HEK293T (cell line): Measurements from ENCODE around the gene ZBTB40.

Source experiments
- CTCF ChIA-PET: fragments of 350-600 bp; formaldehyde crosslinking; extraction: SDS; loops from one replicate; lab custom pipeline; 2021; ENCODE audit warnings: antibody characterized with exemption, inconsistent platforms; lab: Yijun Ruan, JAX
- POLR2A ChIA-PET: fragments of 350-600 bp; formaldehyde crosslinking; extraction: SDS; loops from one replicate; lab custom pipeline; 2020; ENCODE audit warnings: antibody characterized with exemption, inconsistent platforms; lab: Yijun Ruan, JAX
- DNase-seq: peaks from one replicate; pipeline ENCODE4 v3.0.0; 2012; ENCODE audit warnings: mixed read lengths; ENCODE audit errors: extremely low spot score
- ARNT ChIP-seq: fragments of 450-650 bp; IDR thresholded peaks from 2 replicates; pipeline ENCODE4 v1.6.1; 2017; ENCODE audit warnings: mild to moderate bottlenecking
- BHLHE40 ChIP-seq: fragments of 450-650 bp; IDR thresholded peaks from 2 replicates; pipeline ENCODE4 v1.6.1; 2016; ENCODE audit warnings: mild to moderate bottlenecking, moderate library complexity, borderline replicate concordance
- CTBP1 ChIP-seq: fragments of 450-650 bp; IDR thresholded peaks from 2 replicates; pipeline ENCODE4 v1.6.1; 2016; ENCODE audit warnings: borderline replicate concordance
- ELF4 ChIP-seq: fragments of 450-650 bp; IDR thresholded peaks from 2 replicates; pipeline ENCODE4 v1.6.1; 2017; ENCODE audit warnings: antibody characterized with exemption
- FOXA1 ChIP-seq: fragments of 450-650 bp; IDR thresholded peaks from 2 replicates; pipeline ENCODE4 v1.6.1; 2016; ENCODE audit warnings: mild to moderate bottlenecking
- FOXK2 ChIP-seq: fragments of 450-650 bp; IDR thresholded peaks from 2 replicates; pipeline ENCODE4 v1.6.1; 2016; ENCODE audit warnings: mild to moderate bottlenecking
- FOXM1 ChIP-seq: fragments of 450-650 bp; IDR thresholded peaks from 2 replicates; pipeline ENCODE4 v1.6.1; 2017; ENCODE audit warnings: mild to moderate bottlenecking, borderline replicate concordance
- HDGF ChIP-seq: fragments of 450-650 bp; IDR thresholded peaks from 2 replicates; pipeline ENCODE4 v1.6.1; 2017; ENCODE audit warnings: antibody characterized with exemption, borderline replicate concordance
- L3MBTL2 ChIP-seq: fragments of 450-650 bp; conservative IDR thresholded peaks from 2 replicates; pipeline ENCODE4 v1.6.1; 2016; ENCODE audit warnings: mild to moderate bottlenecking
- LEF1 ChIP-seq: fragments of 450-650 bp; IDR thresholded peaks from 2 replicates; pipeline ENCODE4 v1.6.1; 2017; ENCODE audit warnings: mild to moderate bottlenecking, borderline replicate concordance
- NFRKB ChIP-seq: fragments of 450-650 bp; IDR thresholded peaks from 2 replicates; pipeline ENCODE4 v1.6.1; 2016; ENCODE audit warnings: mild to moderate bottlenecking, moderate library complexity
- PKNOX1 ChIP-seq: fragments of 450-650 bp; IDR thresholded peaks from 2 replicates; pipeline ENCODE4 v1.6.1; 2016
- SP1 ChIP-seq: fragments of 450-650 bp; IDR thresholded peaks from 2 replicates; pipeline ENCODE4 v1.6.1; 2017
- SUZ12 ChIP-seq: fragments of 450-650 bp; IDR thresholded peaks from 2 replicates; pipeline ENCODE4 v1.6.1; 2016; ENCODE audit warnings: mild to moderate bottlenecking
- TARDBP ChIP-seq: fragments of 450-650 bp; IDR thresholded peaks from 2 replicates; pipeline ENCODE4 v1.6.1; 2016
- ZNF384 ChIP-seq: fragments of 450-650 bp; IDR thresholded peaks from 2 replicates; pipeline ENCODE4 v1.6.1; 2016

ZBTB40 gene

GRCh38 chr1:22414244-22414751 lies 37.4 kb upstream of the ZBTB40 start:
- ChIA-PET CTCF (interaction anchor here (1.0 kb wide), 1 partner anchor 283 kb away, joined by 3 read pairs; no protein-coding TSS in a partner anchor), POLR2A (no interaction called here)
- no peak for TF ChIP-seq L3MBTL2
- TF ChIP-seq SUZ12 = no peak
- no peak for TF ChIP-seq FOXM1
- TF ChIP-seq NFRKB = no peak
- TF ChIP-seq TARDBP = no peak
- TF ChIP-seq PKNOX1 = no peak
- TF ChIP-seq HDGF = no peak
- TF ChIP-seq ELF4 = no peak
- TF ChIP-seq ZNF384 = no peak
- TF ChIP-seq LEF1 = no peak
- TF ChIP-seq ARNT = no peak
- no peak for TF ChIP-seq BHLHE40
- TF ChIP-seq CTBP1 = no peak
- no peak for TF ChIP-seq FOXA1
- no peak for TF ChIP-seq SP1
- no peak for TF ChIP-seq FOXK2
- no peak for DNase-seq

DNA sequence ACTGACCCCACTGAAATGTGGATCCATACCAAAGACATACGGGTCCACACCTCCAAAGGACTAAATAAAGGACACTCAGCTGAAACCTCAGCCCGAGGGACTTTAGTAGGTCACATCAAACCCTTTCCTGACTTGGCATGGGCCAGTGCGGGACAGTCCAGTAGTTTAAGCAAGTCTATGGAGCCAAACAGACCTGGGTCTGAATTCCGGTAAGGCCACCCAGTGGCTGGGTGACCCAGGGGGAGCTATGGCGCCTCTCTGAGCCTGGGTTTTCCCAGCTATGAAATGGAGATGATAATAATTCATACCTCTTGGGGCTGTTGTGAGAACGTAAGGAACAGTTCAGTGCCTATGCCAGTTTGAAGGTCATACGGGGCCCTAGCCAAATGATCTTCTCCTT lies 36.2 kb upstream of the ZBTB40 start:
- POLR2A ChIA-PET = no interaction called here
- TF ChIP-seq ZNF384 (no peak), LEF1 (no peak), FOXM1 (no peak), NFRKB (no peak), FOXK2 (no peak), L3MBTL2 (no peak), TARDBP (no peak), CTBP1 (no peak), SP1 (no peak), ARNT (no peak), PKNOX1 (no peak), BHLHE40 (no peak), SUZ12 (no peak), HDGF (no peak)
- no peak for DNase-seq
- CTCF ChIA-PET = interaction anchor here (0.6 to 2.3 kb wide), 4 partner anchors 220 to 290 kb away, joined by 3 to 7 read pairs (median 4); no protein-coding TSS in a partner anchor

GRCh38 chr1:22416555-22417454 lies 34.8 kb upstream of the ZBTB40 start:
- CTCF ChIA-PET = interaction anchor here (0.6 to 2.3 kb wide), 15 partner anchors 8 to 311 kb away, joined by 3 to 7 read pairs (median 4); partner anchors contain the start of gene C1QA
- TF ChIP-seq NFRKB (no peak), TARDBP (no peak), ELF4 (no peak), FOXM1 (no peak), ARNT (no peak), FOXK2 (no peak), PKNOX1 (no peak), CTBP1 (no peak), L3MBTL2 (no peak), ZNF384 (no peak), SUZ12 (no peak), LEF1 (no peak), FOXA1 (no peak), BHLHE40 (no peak), SP1 (no peak), HDGF (no peak)
- POLR2A ChIA-PET = interaction anchor here (1.4 kb wide), 1 partner anchor 280 kb away, joined by 3 read pairs; no protein-coding TSS in a partner anchor
- DNase-seq = peak; percentile 83

DNA sequence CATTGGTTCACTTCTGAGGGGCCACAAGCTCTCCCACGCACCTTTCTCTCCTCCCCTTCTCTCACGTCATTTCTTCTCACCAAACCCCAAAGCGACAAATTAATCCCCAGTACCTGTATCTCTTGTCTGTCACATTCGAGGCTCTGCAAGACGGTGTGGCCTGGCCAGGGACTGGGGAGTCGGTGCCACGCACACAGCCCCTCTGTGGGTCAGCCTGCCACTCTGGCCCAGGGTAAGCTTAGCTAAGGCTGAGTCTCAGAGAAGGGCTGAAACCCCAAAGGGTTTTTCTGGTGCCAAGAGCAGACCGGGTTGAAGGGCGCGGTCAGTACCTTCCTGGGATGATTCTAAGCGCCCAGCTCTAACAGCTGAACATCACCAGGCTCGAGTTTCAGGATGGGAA lies 34.2 kb upstream of the ZBTB40 start:
- no peak for DNase-seq
- CTCF ChIA-PET = interaction anchor here (1.0 to 2.3 kb wide), 4 partner anchors 276 to 312 kb away, joined by 3 to 7 read pairs (median 5); no protein-coding TSS in a partner anchor
- POLR2A ChIA-PET = interaction anchor here (1.4 kb wide), 1 partner anchor 280 kb away, joined by 3 read pairs; no protein-coding TSS in a partner anchor
- no peak for TF ChIP-seq FOXM1
- no peak for TF ChIP-seq FOXK2
- TF ChIP-seq ARNT = no peak
- TF ChIP-seq ZNF384 = no peak
- TF ChIP-seq SP1 = no peak
- no peak for TF ChIP-seq NFRKB
- TF ChIP-seq FOXA1 = no peak
- no peak for TF ChIP-seq CTBP1
- TF ChIP-seq L3MBTL2 = no peak
- no peak for TF ChIP-seq ELF4
- TF ChIP-seq LEF1 = no peak
- TF ChIP-seq SUZ12 = no peak
- TF ChIP-seq TARDBP = no peak
- TF ChIP-seq PKNOX1 = no peak
- TF ChIP-seq HDGF = no peak
- TF ChIP-seq BHLHE40 = no peak

GRCh38 chr1:22418312-22418711 lies 33.3 kb upstream of the ZBTB40 start:
- ChIA-PET POLR2A (no interaction called here), CTCF (no interaction called here)
- TF ChIP-seq TARDBP (no peak), SP1 (no peak), ARNT (no peak), LEF1 (no peak), SUZ12 (no peak), NFRKB (no peak), ELF4 (no peak), FOXM1 (no peak), L3MBTL2 (no peak), FOXK2 (no peak), ZNF384 (no peak), FOXA1 (no peak), BHLHE40 (no peak), PKNOX1 (no peak), HDGF (no peak)
- DNase-seq = no peak
